Neural progenitor cell (in vitro differentiated cells): ENCODE measurements around the gene BCL7A.

Source experiments
- EZH2 ChIP-seq: fragments of 200-600 bp; sonication (generic); IDR thresholded peaks from 2 replicates; pipeline ENCODE4 v1.6.1; 2017; ENCODE audit warnings: antibody characterized with exemption, mild to moderate bottlenecking, moderate library complexity
- EZH2phosphoT487 ChIP-seq: fragments of 200-600 bp; sonication (generic); IDR thresholded peaks from 2 replicates; pipeline ENCODE4 v1.6.1; 2017; ENCODE audit warnings: antibody characterized with exemption
- TF ChIP-seq, protein P1 (sequence below): fragments of 200-600 bp; sonication (generic); IDR thresholded peaks from 2 replicates; pipeline ENCODE4 v1.5.1; 2017; ENCODE audit warnings: antibody characterized with exemption, mild to moderate bottlenecking

DNA sequence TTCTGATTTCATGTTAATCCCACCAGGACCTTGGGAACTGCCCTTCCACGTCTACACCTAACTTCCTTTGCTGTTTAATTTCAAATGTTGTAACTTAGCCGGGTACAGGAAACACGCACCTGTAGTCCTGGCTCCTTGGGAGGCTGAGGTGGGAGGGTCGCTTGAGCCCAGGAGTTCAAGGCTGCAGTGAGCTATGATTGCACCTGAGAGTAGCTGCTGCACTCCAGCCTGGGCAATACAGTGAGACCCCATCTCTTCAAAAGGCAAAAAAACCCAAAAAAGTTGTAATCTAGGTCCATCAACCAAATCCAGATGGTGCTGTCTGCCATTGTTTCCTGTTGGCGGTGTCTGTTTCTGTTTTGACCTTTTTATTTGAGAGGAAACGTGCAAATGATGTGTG is 14.5 kb downstream of the BCL7A start:
- TF ChIP-seq, protein P1, sequence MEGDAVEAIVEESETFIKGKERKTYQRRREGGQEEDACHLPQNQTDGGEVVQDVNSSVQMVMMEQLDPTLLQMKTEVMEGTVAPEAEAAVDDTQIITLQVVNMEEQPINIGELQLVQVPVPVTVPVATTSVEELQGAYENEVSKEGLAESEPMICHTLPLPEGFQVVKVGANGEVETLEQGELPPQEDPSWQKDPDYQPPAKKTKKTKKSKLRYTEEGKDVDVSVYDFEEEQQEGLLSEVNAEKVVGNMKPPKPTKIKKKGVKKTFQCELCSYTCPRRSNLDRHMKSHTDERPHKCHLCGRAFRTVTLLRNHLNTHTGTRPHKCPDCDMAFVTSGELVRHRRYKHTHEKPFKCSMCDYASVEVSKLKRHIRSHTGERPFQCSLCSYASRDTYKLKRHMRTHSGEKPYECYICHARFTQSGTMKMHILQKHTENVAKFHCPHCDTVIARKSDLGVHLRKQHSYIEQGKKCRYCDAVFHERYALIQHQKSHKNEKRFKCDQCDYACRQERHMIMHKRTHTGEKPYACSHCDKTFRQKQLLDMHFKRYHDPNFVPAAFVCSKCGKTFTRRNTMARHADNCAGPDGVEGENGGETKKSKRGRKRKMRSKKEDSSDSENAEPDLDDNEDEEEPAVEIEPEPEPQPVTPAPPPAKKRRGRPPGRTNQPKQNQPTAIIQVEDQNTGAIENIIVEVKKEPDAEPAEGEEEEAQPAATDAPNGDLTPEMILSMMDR: no peak
- no peak for TF ChIP-seq EZH2
- no peak for TF ChIP-seq EZH2phosphoT487
